HG03432 (cell line): ENCODE results near the gene PPM1D.
A peak's percentile ranks its signal among the peaks of the same experiment; 100 is the strongest.
"Not testable (repeated sequence)": the region's sequence is repeated elsewhere in the genome, so short reads cannot be mapped to it uniquely, and the experiment has no call there.

ENCODE experiments used
- ATAC-seq: cut with Tn5 transposase; IDR thresholded peaks from one replicate; pipeline ENCODE4 v1.9.1; 2021; ENCODE audit warnings: mild to moderate bottlenecking, moderate library complexity; ENCODE audit not compliant: unreplicated experiment

Gene PPM1D

GRCh38 chr17:60664022-60664421, 64.0 kb downstream of the PPM1D start:
- ATAC-seq = no peak

DNA sequence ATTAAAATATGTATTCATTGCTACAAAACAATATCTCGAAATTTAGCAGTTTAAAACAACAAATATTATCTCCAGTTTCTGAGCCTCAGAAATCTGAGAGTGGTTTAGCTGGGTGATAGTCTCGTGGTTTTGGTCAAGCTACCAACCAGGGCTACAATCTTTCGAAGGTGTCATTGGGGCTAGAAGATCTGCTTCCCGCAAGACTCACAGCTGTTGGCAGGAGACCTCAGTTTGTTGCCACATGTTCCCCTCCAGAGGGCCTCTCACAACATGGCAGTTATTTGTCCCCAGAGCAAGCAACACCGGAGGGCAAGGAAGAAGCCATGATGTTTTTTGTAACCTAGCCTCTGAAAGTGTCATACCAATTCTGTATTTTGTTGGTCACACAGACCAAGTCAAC, 65.6 kb downstream of the PPM1D start:
- no peak for ATAC-seq

- ATAC-seq = not testable (repeated sequence)
Observed at GRCh38 chr17:60668741-60669140, 68.7 kb downstream of the PPM1D start.

DNA sequence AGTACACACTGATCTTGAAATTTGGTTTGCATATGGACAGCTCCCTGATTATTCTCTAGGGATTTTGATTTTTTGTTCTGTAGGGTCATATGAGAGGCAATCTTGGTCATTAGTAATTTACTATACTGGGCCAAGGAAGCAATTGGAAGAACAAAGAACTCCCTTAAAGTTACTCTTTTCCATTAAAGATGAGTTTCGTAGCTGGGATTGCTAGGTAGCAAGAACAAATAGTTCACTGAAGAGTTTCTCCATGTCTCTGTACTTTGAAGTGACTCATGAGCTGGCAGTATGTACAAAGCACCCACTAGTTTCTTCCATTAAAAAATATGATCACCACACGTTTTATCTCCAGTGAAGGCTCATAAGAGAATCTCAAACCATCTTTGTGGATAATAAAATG, 71.5 kb downstream of the PPM1D start:
- no peak for ATAC-seq

- not testable (repeated sequence) for ATAC-seq
Observed at GRCh38 chr17:60674637-60675036, 74.6 kb downstream of the PPM1D start.

- no peak for ATAC-seq
Observed at GRCh38 chr17:60675997-60676396, 76.0 kb downstream of the PPM1D start.

GRCh38 chr17:60676758-60677307, 76.8 kb downstream of the PPM1D start:
- no peak for ATAC-seq

- peak; percentile 97 for ATAC-seq
Observed at GRCh38 chr17:60677308-60678117, 77.5 kb downstream of the PPM1D start, which contains the start of gene BCAS3. Gene BCAS3 (plus strand): TSS chr17:60677851.

GRCh38 chr17:60678118-60678444, 78.1 kb downstream of the PPM1D start:
- ATAC-seq = no peak

DNA sequence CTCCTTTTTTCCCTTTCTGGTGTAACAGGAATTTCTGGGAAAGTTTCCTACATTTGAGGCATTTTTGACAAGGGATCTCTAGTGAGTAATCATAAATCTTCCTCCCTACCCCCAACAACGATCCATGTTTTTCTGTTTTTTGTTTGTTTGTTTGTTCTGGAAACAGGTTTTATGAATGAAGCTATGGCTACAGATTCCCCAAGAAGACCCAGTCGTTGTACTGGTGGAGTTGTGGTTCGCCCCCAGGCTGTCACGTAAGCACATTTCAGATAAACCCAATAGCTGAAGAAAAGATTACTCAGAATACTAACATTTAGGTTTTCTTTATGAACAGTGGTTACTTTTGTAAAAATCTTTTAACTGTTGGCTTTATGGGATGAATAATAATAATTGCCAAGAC, 79.3 kb downstream of the PPM1D start:
- no peak for ATAC-seq

DNA sequence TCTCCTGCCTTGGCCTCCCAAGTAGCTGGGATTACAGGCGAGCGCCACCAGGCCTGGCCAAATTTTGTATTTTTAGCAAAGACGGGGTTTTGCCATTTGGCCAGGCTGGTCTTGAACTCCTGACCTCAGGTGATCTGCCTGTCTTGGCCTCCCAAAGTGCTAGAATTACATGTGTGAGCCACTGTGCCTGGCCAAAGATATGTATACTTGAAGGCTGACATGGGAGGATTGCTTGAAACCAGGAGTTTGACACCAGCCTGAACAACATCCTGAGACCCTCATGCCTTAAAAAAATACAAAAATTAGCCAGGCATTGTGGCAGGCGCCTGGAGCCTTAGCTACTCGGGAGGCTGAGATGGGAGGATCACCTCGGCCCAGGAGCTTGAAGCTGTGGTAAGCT, 80.8 kb downstream of the PPM1D start:
- ATAC-seq = no peak

GRCh38 chr17:60685437-60685836, 85.4 kb downstream of the PPM1D start:
- ATAC-seq = no peak

DNA sequence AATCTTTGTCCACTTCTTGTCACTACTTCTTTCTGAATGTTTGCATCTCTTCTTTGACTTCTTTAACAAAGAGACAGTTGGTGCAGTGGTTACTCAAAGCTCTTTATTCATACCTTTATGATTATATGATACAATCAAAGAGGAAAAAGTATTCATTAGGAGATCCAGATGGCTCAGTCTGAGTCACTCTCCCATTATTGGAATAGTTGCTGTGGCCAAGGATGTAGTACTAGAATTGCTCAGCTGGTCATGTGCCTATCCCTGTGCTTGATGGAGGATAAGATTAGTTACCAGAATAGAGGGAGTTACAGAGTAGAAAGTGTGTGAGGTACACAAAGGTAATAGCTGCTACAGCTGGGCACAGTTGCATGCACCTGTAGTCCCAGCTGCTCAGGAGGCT, 96.0 kb downstream of the PPM1D start:
- ATAC-seq = no peak

GRCh38 chr17:60699090-60699489, 99.1 kb downstream of the PPM1D start:
- ATAC-seq = no peak

- ATAC-seq = no peak
Observed at GRCh38 chr17:60704170-60704569, 104.2 kb downstream of the PPM1D start.

- no peak for ATAC-seq
Observed at GRCh38 chr17:60712675-60713074, 112.7 kb downstream of the PPM1D start.

- ATAC-seq = no peak
Observed at GRCh38 chr17:60713608-60714007, 113.6 kb downstream of the PPM1D start.
